GM18868 (cell line): ENCODE measurements around the gene SIGLEC11.

Experiments used
- ATAC-seq: cut with Tn5 transposase; IDR thresholded peaks from one replicate; pipeline ENCODE4 v1.9.1; 2021; ENCODE audit warnings: mild to moderate bottlenecking, moderate library complexity; ENCODE audit not compliant: unreplicated experiment

SIGLEC11 gene

DNA sequence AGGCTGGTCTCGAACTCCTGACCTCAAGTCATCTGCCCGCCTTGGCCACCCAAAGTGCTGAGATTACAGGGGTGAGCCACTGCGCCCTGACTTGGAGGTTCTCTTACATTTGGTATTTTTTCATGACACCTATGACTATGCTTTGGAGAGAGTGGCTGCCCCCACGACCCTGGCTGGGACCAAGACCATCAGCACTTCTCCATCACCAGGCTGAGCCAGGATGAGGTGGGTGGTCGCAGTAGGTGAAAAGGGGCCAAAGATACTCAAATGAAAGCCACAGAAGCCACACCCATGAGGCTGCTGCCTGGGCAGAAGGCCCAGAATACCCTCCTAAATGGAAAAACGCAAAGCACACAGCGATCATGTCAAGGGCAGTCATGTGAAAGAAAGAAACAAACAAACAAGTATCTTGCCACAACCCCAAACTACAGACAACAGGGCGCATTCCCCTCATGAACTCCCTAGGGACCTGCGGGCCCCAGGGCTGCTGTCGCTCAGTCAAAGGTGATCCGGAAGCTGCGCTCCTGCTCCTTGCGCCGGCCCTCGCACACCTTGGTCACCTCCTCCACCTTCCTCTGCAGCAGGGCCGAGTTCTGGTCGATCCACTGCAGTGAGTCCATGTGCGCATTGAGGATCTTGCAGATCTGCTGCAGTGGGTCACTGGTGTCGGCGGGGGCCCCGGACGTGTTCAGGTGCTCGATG lies 53.1 kb downstream of the SIGLEC11 start:
- no peak for ATAC-seq

DNA sequence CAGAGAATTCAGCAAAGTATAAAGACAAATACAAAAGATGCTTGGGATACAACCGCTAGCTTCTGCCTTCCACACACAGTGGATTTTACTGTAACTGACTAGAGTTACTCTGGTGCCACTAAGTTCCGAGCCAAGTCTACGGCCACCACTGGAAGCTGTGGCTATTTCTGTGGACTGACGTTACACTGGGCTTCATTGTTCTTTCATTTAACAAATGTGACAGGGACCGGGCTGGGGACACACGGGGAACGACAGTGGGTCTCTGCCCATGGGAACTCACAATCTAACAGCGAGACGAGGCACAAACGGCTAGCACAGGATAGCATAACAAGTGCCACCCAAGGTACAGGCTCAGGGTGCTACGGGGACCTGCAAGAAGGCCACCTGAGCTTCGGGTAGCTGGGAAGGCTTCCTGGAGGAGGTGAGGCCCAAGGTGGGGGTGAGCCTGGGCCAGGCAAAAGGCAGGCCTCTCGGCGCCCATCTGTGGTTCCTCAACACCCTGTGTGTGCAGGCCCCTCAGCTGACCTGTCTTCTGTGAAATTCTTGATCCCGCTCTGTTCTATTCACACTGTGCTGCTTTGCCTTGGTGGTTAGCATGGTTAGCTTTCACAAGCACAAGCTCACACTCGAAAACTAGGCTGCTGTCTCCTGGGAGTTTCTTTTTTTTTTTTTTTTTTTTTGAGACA lies 54.0 kb downstream of the SIGLEC11 start:
- no peak for ATAC-seq

DNA sequence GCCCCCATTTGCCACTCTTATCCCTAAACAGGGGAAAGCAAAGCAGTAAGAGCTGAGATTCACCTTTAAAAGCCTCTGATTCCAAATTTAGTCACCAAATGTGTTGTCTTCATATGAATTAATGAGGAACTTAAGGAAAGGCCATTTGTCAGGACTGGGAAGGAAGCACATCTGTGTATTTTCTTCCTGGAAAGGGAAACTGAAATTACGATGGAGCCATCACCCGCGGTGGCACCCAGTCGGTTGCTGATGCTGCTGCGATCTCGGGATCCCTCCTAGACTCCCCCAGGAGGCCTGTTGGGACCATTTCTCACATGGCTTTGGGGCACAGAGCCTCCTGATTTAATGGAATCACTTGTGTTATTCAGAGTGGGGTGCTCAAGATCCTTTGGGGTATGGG lies 56.8 kb downstream of the SIGLEC11 start:
- no peak for ATAC-seq
